Left lung (tissue), 10 donors: ENCODE measurements around the gene CCDC33. TPM values are rescaled to one million over a fixed set of nuclear protein-coding genes. Genes with fewer than 3 reads are reported as not detected.
A peak's percentile ranks its signal among the peaks of the same experiment; 100 is the strongest.

Experiments used
- ATAC-seq: fragments of 200-7000 bp; cut with Tn5 transposase; one replicate; pipeline ENCODE4 v1.9.1; 2020; ENCODE audit warnings: moderate library complexity
- DNase-seq, 4 donors: peaks; one replicate each; pipeline ENCODE4 v3.0.0-alpha.2; 2013 to 2020
- H3K27ac ChIP-seq, 2 donors: fragments of 200-600 bp; sonication (generic) in 1 of 2; one replicate each; pipeline versions ENCODE4 v1.5.0 to v1.8.0; 2020 to 2021
- H3K27me3 ChIP-seq, 2 donors: fragments of 200-600 bp; sonication (generic) in 1 of 2; one replicate each; pipeline versions ENCODE4 v1.5.0 to v1.8.0; 2020 to 2021
- H3K36me3 ChIP-seq, 2 donors: fragments of 200-600 bp; sonication (generic) in 1 of 2; one replicate each; pipeline versions ENCODE4 v1.5.0 to v1.8.0; 2020 to 2021
- H3K4me1 ChIP-seq, 2 donors: fragments of 200-600 bp; one replicate each; pipeline ENCODE4 v1.8.0; 2021
- H3K4me3 ChIP-seq, 2 donors: fragments of 200-600 bp; sonication (generic) in 1 of 2; one replicate each; pipeline versions ENCODE4 v1.5.0 to v1.8.0; 2020 to 2021; ENCODE audit warnings: mild to moderate bottlenecking in 1 of 2
- H3K9me3 ChIP-seq, 2 donors: fragments of 200-600 bp; sonication (generic) in 1 of 2; one replicate each; pipeline versions ENCODE4 v1.5.0 to v1.8.0; 2020 to 2021
- intact Hi-C, 2 donors: fragments of 100-400 bp; cut with DNase I; formaldehyde crosslinking; loops; one replicate each; pipeline versions ENCODE4 v1.11.2 to v1.14.2; 2022
- polyA plus RNA-seq, 6 donors: library from polyadenylated mRNA; unstranded; fragments of 120-200 nt; gene quantifications; one replicate each; pipeline ENCODE4 v1.2.1, GENCODE V29; 2013; ENCODE audit not compliant: insufficient read length in 6 of 6
- total RNA-seq, 2 donors: library from RNA; stranded (reverse); fragmentation: NEBNext Ultra II Directional; extraction: Animal tissue kit (Norgen Biotek cat#: 25700); gene quantifications; one replicate each; pipeline ENCODE4 v1.2.1, GENCODE V29; 2021
- TF ChIP-seq, protein P1 (sequence below), 2 donors: fragments of 200-600 bp; sonication (generic) in 1 of 2; IDR thresholded peaks; one replicate each; pipeline versions ENCODE4 v1.5.0 to v1.8.0; 2021; ENCODE audit warnings: antibody characterized with exemption in 2 of 2
- donor health status: DM: no; HTN: yes; CAD: no.
- donor health status: DM: no; HTN: no; CAD: no.

CCDC33 gene
- total and polyA plus RNA-seq, 8 donors: 1.00 to 3.2 (median 1.9) TPM; not detected in 1

DNA sequence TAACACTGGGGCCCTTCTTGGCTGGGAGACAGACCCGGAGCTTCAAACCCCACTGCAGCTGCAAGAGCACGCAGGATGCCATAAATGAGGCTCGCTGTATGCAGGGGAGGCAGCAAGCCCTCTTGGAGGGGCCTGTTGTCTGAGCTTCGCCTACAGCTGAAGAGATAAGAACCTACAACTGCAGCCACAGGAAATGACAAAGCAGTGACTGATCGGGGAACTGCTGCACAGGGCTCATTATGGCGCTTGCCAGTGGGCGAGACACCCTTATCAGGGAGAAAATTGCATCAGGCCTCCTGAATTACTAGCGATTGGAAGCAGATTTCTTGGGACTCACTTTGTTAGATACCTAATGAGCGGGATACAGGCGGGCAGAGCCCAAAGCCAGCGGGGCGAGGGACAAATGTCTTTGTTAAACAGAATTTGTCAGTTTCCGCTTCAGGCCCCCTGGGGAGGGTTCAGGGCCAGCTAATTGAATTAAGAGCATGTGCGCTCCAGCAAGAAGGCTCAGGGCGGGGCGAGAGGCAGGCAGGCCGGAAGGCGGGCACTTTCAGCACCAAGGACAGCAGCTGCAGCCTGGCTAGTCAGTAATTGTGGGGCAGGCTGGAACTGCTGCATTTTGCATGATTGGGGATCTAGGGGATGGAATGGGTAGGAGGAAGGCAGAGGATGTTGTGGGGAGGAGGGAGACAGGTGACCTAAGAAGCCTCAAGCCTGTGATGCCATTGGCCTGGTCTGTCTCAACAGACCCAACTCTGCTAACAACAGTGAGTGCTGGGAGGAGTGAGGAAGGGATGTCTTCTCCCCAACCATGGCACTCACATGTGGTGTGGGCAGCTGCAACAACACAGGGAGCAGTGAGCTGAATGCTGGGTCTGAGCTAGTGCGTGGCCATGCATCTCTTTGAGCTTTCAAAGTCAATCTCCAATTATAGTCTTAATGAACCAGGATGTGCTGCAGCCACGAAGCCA lies 55.3 kb downstream of the CCDC33 start:
- intact Hi-C loops: no loop called here
- H3K36me3 ChIP-seq: no peaks in the 10 kb centered on the region
- H3K4me3 ChIP-seq: no peak overlapping the region
- no peaks in the 10 kb centered on the region for H3K9me3 ChIP-seq
- H3K27ac ChIP-seq: no peak overlapping the region
- TF ChIP-seq, protein P1, sequence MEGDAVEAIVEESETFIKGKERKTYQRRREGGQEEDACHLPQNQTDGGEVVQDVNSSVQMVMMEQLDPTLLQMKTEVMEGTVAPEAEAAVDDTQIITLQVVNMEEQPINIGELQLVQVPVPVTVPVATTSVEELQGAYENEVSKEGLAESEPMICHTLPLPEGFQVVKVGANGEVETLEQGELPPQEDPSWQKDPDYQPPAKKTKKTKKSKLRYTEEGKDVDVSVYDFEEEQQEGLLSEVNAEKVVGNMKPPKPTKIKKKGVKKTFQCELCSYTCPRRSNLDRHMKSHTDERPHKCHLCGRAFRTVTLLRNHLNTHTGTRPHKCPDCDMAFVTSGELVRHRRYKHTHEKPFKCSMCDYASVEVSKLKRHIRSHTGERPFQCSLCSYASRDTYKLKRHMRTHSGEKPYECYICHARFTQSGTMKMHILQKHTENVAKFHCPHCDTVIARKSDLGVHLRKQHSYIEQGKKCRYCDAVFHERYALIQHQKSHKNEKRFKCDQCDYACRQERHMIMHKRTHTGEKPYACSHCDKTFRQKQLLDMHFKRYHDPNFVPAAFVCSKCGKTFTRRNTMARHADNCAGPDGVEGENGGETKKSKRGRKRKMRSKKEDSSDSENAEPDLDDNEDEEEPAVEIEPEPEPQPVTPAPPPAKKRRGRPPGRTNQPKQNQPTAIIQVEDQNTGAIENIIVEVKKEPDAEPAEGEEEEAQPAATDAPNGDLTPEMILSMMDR (IDR thresholded peaks at IDR 0.05): no peak
- DNase-seq (peak; percentile 70 to 88 (median 77)), ATAC-seq (peak; percentile 94)
- H3K4me1 ChIP-seq: no peaks in the 10 kb centered on the region
- peaks cover 0 to 51% of the 10 kb centered on the region in 2 donors for H3K27me3 ChIP-seq

DNA sequence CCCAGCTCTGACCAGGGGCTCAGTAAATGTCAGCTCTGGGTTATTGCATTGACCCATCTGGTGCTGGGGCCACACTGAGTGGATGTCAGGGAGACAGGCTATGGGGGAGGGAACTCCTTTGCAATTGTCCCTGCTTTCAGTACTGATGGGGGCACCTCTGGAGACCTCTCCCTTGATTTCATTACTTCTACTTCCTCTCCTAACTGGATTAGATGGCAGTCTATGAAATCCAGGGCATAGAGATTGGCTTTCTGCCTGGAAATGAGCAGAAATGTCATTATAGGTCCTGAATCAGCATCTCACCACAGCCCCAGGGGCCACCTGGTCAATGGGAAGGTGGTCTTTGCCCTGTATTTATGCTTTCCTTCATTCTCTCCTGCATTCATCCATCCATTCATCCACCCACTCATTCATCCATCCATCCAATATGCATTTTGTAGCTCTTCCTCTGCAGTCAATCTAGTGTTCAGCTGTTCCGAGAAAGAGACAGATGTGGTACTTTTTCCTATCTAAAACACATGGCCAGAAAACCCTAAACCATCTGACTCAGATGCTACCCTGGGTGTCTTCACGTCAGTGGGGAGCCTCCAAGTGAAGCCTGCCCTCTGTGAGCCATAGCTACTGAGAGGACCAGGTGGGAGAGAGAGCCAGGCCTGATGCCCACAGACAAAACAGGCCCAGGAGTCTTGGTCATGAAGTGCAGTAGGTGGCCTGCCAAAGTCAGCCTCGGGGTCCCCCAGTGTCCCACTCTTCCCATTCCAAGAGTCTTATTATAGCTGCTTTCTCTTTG lies 57.1 kb downstream of the CCDC33 start:
- intact Hi-C loops: no loop called here
- Histone ChIP-seq H3K9me3 (no peaks in the 10 kb centered on the region), H3K4me1 (no peaks in the 10 kb centered on the region), H3K4me3 (no peak overlapping the region), H3K27ac (no peak overlapping the region), H3K36me3 (no peaks in the 10 kb centered on the region), H3K27me3 (peaks cover 0 to 55% of the 10 kb centered on the region in 2 donors)
- DNase-seq (peak in 1 of 4 donors; percentile 4), ATAC-seq (no peak)
- TF ChIP-seq, protein P1 (IDR thresholded peaks at IDR 0.05): no peak

DNA sequence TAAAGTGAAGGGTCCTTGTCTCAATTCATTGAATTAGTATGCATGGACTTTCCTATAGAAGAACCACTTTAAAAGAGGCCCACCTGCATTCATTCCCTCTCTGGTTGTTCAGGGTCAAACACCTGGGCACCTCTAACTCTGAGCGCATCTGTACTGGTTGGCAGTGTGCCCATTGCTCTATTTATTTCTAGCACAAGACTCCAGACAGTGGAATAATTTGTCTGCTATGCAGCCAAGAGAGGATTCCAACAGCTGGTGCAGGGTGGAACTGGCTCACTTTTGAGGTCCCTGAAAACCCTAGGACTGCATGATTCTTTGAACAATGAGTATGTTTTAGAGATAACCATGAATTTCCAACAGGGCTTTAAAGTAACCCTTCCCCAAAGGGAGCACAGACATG lies 57.9 kb downstream of the CCDC33 start:
- TF ChIP-seq, protein P1 (IDR thresholded peaks at IDR 0.05): no peak
- DNase-seq (no peak), ATAC-seq (no peak)
- no peaks in the 10 kb centered on the region for H3K4me1 ChIP-seq
- intact Hi-C loops: no loop called here
- H3K4me3 ChIP-seq: no peak overlapping the region
- no peaks in the 10 kb centered on the region for H3K9me3 ChIP-seq
- peaks cover 0 to 61% of the 10 kb centered on the region in 2 donors for H3K27me3 ChIP-seq
- H3K36me3 ChIP-seq: no peaks in the 10 kb centered on the region
- no peak overlapping the region for H3K27ac ChIP-seq

DNA sequence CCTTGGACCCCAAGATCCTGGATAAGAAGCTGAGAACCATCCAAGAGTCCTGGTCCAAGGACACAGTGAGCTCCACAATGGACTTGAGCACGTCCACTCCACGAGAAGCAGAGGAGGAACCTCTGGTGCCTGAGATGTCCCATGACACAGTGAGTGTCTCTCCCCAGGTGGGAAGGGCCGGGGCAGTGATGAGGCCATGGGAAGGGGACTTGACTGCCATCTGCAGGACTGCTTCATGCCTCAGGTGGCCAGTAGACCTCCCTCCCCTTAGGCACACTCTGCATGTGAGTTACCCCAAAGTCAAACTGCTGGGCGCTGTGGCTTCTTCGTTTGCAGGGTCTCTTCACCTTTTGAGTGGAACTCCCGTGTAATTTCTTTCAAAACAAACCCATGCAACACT lies 59.7 kb downstream of the CCDC33 start:
- Histone ChIP-seq H3K4me3 (no peak overlapping the region), H3K36me3 (no peaks in the 10 kb centered on the region), H3K27ac (no peak overlapping the region), H3K9me3 (no peaks in the 10 kb centered on the region), H3K27me3 (peaks cover 0 to 69% of the 10 kb centered on the region in 2 donors), H3K4me1 (no peaks in the 10 kb centered on the region)
- intact Hi-C loops: no loop called here
- DNase-seq (no peak), ATAC-seq (no peak)
- TF ChIP-seq, protein P1 (IDR thresholded peaks at IDR 0.05): no peak

DNA sequence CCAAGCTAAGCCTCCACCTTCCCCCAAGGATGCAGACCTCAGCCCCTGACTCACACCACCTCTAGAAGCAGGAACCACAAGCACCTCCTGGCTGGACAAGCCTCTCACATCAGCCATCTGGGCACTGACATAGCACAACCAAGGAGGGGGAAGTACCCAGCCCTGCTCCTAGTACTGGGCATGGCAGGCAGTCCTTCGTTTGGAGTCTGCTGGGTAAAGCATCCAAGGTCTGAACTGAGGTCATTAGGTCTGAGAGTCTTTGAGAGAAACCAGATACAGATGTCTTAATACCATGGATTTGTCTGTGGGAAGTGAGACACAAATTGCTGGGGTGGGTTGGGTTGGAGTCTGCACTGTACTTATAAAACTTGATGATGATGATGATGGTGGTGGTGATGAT lies 61.8 kb downstream of the CCDC33 start:
- Histone ChIP-seq H3K36me3 (no peaks in the 10 kb centered on the region), H3K4me3 (no peak overlapping the region), H3K4me1 (no peaks in the 10 kb centered on the region), H3K9me3 (no peaks in the 10 kb centered on the region), H3K27ac (no peak overlapping the region), H3K27me3 (peaks cover 0 to 66% of the 10 kb centered on the region in 2 donors)
- DNase-seq (peak in 1 of 4 donors; percentile 20), ATAC-seq (no peak)
- intact Hi-C loops: no loop called here
- TF ChIP-seq, protein P1 (IDR thresholded peaks at IDR 0.05): no peak
